Activated CD4-positive, alpha-beta T cell treated with anti-CD3 and anti-CD28 coated beads, Interleukin-2, amount 50 U/mL, for 16 hours (primary cell): Measurements from ENCODE around the gene MGAT5.
A peak's percentile ranks its signal among the peaks of the same experiment; 100 is the strongest.
"Not testable (repeated sequence)": the region's sequence is repeated elsewhere in the genome, so short reads cannot be mapped to it uniquely, and the experiment has no call there.

ENCODE experiments used
- DNase-seq: peaks from one replicate; pipeline ENCODE4 v3.0.0-alpha.2; 2020

The MGAT5 gene

DNA sequence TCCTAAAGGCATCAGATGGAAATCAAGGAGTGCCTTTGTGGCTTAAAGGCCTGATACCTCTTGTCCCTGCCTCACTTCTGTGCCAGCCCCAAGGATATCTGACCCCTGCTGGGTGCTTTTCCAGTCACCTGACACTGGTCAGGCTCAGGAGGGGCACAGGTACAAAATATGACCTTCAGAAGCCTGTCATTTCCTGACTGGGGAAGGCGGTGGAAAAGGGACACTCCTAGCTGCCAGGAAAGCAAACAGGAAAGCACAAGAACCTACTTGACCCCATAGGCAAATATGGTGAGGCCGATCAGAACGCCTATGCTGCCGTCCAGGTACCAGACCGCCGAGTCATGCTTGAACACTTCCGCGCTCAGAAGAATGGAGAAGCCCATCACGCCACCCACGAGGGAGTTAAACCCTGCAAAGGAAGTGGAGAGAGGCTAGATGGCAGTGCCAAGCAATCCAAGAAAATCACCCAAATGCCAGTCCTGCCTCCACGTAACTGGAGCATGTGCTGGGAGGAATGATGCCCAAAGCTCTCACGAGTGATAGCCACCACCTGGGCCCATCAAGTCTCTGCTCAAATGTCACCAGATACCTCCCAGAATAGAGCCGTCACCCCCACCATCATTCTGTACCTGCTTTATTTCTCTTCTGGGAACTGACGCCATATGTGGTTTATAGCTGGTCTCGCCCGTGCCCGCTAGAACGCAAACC lies 204.0 kb downstream of the MGAT5 start:
- DNase-seq = no peak

DNA sequence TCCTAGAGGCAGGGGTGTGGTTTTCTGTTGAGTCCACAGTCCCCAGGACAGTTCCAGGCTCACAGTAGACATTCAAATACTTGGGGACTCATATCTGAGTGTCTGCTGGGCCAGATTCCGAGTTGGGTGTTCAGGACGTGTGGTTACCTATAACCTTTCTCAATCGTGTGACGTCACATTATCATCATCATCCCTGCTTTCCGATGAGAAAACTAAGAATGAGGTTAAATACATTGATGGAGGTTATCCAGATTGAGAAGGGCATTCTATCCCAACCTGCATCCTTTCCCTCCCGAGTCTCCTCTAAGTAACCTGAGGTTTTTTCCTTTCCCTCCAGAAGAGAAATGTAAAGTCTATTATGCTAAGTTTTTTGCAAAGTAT lies 204.6 kb downstream of the MGAT5 start:
- DNase-seq = no peak

GRCh38 chr2:134458950-134459349 lies 205.1 kb downstream of the MGAT5 start:
- DNase-seq = no peak

DNA sequence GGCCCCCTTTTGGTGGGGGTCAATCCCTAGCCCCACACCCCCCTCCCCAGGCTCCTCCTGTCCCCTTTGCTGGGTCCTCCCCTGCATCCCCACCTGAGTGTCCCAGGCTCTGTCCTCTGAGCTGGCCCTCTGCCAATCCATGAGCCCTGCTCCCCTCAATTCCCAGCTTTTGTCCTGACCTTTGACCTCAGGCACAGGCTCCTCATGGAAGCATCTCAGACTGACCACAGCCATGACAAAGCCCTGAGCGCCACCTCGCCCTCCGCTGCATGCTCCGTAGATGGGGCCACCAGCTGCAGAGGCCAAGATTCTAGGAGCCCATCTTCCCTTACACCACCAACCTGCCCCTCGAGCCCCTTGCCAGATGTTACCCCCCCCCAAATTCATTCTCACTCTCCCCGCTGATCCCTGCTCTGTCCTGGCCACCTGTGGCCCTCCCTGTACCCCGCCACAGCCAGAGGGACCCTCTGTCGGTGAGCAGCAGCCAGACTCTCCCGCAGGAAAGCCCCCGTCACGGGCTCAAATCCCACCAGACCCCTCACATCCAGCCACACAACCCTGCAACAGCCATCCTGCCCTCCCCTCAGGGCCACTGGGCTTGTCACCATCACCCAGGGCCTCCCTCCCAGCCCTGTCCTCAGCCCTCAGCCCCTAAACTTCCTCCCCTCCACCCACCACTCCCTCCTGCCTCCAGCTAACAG lies 206.0 kb downstream of the MGAT5 start:
- DNase-seq = no peak

- peak; percentile 35 for DNase-seq
Measured at GRCh38 chr2:134460583-134460998, 206.7 kb downstream of the MGAT5 start.

GRCh38 chr2:134461511-134461910 lies 207.6 kb downstream of the MGAT5 start:
- no peak for DNase-seq

DNA sequence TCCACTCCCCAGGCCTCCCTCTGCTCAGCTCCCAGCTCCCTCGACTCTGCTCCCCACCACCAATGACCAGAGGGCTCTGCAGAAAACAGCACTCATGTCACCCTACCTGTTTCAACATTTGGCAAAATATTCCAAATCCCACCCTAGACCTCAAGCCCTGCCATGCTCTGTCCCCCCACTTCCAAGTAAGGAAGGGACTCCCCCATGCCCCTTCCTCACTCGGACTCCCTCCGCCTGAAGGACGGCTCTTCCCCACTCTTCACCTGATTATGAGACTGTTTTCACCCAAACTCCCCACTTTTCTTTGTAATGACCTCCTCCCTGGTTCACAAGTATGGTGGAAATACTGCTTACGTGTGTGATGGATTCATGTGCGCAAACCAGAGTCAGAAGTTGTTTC lies 208.4 kb downstream of the MGAT5 start:
- no peak for DNase-seq

DNA sequence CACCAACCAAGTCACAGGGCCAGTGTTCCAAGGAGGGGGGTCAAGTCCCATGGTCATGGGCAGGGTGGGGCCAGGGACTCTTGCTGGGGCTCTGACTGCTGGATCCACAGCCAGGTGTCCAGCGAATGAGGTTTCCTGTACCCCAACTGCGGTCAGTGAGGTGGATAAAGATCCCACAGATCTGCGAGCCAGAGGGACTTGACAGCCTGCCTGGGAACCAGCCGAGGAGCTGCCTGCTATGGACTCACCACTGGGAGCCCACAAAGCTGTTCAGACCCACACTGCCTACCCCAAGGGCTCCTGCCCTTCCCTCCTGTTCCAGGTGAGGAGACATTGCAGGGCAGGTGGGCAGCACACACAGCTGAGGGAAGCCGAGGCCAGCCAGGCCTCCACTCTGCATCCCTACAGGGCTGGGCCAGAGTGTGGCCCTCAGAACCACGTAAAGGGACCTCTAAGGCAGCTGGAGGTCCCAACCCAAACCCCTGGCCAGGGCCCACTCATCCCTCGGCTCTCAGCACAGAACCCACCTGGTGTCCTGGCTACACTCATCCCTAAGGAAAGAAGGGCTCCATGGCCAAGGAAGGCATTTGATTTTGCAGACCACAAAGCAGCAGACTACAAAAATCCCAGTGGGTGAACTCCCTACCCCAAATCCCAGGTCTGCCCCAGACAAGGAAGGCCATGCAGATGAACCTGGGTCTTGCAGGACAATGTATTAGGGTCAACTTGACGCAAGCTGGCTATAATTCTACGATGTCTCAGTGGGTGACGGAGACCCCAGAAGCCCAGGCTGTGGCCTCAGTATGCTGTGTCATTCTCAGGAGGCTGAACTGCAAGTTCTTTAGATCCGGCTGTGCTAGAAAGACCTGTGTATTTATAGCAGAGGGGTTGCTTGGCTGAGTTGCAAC lies 209.2 kb downstream of the MGAT5 start:
- DNase-seq = no peak

DNA sequence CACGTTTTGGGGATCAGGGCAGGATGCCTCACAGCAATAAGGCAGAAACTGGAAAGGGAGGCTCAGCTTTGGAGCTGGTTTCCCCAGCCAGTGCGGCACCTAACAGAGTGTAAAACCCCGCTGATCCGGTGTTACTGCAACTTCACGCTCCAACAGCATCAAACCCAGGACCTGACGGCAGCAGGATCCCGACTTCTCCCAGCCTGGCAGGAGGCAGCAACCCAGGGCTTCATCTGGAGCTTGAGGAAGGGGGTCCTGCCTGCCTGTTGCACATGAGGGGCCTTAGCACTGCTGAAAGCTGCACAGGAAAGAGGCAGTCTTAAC lies 209.8 kb downstream of the MGAT5 start:
- no peak for DNase-seq

DNA sequence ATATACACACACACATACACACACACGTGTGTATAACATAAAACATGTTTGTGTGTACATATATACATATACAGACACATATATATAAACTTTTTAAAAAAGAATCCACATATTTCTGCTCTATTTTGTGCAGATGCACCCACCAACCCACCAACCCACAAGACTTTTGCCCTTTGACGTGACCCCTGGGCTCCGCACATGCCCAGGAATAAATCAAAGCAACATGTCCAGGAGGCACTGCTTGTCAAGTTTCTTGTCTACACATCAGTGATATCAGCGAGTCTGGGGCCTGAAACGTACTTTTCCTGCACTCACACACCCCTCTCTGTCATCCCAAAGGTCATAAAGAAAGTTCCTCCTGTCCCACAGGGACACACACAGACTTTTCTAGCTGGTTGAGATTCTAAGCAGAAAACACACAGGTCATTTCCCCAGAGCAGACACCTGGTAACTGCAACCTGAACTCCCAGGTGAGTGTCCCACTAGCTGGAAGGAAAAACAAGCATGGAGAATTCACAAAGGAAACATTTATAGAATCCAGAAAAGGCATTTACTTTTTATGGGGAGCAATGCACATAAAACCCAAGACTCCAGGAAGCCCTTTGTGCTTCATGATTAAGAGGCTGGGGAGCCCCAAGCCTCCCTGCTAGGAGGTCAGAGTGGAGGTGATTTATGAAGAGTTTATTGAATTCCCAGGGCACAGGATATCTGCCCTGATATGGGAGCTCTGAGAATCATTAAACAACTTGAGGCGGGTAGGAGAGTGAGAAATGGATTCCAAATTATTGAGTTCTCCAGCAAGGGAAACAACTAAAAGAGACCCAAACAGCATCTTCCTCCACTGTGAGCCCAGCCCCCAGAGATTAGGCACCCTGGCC lies 211.6 kb downstream of the MGAT5 start:
- DNase-seq = no peak

DNA sequence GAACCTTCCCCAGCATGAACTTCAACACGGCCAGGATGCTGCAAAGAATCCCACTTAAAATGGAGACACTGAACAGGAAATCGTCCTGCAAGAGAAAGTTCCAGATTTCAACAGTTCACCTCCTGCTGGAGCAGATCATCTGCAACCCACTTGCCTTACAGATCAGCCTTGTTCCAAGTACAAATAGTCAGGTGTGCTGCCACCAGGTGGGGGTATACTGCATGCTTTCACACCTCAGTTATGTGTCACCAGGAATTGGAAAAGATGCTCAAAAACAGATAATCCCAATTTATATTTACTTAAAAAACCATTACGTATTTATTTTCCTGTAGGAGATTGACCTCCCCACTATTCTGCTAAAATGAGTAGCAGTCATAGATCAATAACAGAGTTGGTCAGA lies 212.3 kb downstream of the MGAT5 start:
- DNase-seq = peak; percentile 9

DNA sequence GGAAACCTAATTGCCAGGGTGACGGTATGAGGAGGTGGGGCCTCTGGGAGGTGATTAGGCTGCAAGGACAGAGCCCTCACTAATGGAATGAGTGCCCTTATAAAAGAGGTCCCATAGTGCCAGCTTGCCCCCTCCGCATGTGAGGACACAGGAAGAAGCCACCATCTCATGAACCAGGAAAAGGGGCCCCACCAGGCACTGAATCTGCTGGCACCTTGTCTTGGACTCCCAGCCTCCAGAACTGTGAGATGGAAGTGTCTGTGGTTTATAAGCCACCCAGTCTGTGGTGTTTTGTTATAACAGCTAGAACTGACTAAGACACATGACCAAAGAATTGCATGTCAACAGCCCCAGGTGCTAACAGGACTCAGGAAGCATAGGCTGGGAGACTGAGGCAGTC lies 214.3 kb downstream of the MGAT5 start:
- no peak for DNase-seq

DNA sequence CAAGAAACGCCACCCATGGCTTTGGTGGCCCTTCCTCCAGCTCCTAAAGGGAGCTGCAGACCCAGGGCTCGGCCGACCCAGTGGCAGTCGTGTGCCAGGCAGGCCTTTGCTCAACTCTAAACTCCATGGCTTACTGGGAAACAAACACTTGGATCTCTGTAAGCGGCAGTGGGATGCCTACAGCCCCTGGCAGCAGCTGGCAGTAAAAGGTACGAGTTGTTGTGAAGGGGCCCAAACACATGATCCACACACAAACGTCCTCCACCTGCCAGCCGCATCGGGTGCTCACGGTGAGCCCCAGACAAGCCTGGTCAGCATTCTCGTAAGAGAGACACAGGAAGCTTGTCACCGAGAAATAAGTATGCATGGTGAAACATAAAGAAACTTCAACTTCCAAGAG lies 214.9 kb downstream of the MGAT5 start:
- DNase-seq = no peak

GRCh38 chr2:134469516-134470115 lies 215.7 kb downstream of the MGAT5 start:
- no peak for DNase-seq

DNA sequence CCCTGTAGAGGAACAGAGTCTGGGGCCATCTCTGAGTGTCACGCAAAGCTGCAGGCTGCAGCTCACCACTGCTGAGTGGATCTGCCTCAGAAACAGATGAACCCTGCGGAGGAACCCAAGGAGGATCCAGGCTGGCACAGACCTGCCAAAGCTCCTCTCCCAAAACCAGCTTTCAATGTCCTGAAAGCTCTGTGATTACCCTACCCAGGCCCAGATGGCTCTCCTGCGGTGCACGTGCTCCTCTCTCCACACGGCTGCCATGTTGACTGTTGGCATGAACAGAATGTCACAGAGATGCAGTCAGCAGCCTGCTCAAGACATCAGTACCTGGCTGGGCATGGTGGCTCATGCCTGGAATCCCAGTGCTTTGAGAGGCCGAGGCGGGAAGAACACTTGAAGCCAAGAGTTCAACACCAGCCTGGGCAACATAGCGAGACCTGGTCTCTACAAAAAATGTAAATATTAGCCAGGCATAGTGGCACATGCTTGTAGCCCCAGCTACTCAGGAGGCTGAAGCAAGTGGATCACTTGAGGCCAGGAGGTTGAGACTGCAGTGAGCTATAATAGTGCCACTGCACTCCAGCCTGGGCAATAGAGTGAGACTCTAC lies 216.8 kb downstream of the MGAT5 start:
- no peak for DNase-seq

- DNase-seq = not testable (repeated sequence)
Measured at GRCh38 chr2:134476982-134477381, 223.1 kb downstream of the MGAT5 start.

DNA sequence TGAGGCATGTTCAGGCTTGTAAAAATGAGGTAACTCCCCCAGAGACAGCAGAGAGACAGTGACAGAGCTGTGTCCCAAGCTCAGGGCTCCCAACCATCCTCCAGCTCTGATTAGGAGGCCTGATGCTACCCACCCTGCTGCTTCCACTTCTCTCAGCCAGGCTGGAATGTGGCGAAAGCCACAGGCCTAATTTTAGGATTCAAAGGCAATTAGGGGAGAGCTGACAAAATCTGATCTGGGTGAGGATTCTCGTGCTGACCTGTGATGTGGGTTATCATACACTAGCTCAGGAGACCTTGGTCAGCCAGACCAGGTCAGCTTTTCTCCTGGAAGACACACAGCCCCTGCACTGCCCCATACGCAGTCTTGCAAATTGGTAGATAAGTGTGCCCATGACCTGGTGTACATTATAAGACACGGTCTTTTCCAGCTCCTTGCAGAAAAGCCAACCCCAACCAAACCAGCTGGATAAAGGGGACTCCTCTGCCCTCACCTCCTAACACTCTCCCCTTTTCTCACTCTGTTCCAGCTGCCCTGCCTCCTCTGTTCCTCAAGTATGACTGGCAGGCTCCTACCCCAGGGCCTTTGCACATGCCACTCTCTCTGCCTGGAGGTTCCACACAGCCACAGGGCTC lies 225.9 kb downstream of the MGAT5 start:
- no peak for DNase-seq

DNA sequence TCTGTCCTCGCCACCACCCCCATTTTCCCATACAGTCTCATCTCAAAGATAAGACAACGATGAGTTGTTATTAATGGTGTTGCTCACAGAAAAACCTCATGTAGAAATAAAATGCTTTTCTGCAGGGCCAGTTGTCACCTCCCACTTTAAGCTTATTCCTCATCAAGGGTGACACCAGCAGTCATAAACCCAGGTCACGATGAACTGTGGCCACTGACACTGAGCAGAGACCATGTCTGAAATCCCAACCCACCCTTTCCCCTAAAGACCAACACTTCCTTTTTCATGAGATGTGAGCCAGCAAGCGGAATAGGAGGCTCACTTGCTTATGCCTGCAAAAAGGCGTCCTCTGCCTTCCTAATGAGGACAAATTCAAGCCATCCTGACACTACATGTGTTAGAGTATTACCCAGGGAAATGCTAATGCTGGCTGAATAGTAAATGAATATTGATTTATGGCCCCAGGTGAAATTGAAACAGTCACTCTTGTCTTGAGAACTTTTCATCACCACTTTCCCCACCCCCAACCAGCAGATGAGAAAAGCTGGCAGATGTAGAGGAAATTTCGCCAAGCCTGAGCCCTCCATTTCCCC lies 228.4 kb downstream of the MGAT5 start:
- no peak for DNase-seq

- DNase-seq = no peak
Measured at GRCh38 chr2:134482766-134483340, 229.0 kb downstream of the MGAT5 start.

DNA sequence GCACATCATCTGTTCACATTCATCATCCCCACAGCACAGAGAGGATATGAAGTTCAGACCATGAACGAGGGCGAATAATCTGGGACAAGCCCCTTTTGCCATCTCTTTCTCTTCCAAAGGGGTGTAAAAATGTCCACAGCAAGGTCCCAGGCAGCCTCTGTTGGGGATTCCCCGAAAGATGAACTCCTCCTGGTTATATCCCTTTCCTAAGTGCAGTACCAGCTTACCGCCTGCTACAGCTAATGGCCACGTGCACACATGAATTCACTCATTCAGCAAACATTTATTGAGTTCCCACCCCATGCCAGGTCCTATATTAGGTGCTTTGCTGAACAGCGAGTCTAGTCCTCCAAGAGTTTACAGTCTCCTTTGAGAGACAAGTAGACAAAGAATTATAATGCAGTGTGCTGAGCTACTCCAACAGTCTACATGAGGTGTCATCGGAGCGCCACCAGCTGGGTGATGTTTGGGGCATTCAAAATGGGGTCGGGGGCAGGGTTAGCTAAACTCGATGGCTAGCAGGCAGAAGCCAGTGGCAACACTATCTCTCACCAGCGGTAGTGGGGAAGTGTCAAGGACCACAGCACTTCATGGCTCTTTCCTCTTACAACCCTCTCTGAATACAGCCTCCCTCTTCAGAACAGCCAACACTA lies 236.0 kb downstream of the MGAT5 start:
- DNase-seq = no peak
